ENCODE data around the gene AADACL4.

DNA sequence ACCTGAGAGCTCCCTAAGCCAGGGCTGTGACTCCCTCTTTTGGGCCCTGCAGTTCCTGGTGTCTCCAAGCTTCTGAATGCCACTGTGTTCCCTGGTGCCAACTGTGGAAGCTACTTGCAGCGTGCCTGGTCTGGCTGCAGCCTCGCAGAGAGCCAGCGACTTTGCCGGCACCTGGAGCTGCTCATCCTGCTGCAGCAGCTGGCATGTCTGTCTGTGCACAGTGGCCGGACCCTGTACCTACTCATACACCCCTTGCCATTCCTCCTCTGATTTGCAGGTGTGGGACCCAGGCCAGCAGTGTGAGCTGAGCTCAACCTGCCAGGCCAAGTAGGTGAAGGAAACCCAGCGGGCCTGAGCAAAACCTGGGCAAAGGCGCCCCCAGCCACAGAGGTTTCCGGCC, 12.3 kb upstream of the AADACL4 start:
- TF ChIP-seq CTCF (IDR thresholded peaks at IDR 0.05; ENCODE audit: insufficient read depth, low read length) = no peak
- TF ChIP-seq POLR2AphosphoS5 (IDR thresholded peaks at IDR 0.05; ENCODE audit: low read depth) = no peak
- TF ChIP-seq REST (IDR thresholded peaks at IDR 0.05; ENCODE audit: insufficient replicate concordance, low read depth) = no peak
